GM18861 (cell line): ENCODE data around the gene MRPS25.

ENCODE experiments used
- ATAC-seq: cut with Tn5 transposase; IDR thresholded peaks from one replicate; pipeline ENCODE4 v1.9.1; 2021; ENCODE audit not compliant: unreplicated experiment

The MRPS25 gene

DNA sequence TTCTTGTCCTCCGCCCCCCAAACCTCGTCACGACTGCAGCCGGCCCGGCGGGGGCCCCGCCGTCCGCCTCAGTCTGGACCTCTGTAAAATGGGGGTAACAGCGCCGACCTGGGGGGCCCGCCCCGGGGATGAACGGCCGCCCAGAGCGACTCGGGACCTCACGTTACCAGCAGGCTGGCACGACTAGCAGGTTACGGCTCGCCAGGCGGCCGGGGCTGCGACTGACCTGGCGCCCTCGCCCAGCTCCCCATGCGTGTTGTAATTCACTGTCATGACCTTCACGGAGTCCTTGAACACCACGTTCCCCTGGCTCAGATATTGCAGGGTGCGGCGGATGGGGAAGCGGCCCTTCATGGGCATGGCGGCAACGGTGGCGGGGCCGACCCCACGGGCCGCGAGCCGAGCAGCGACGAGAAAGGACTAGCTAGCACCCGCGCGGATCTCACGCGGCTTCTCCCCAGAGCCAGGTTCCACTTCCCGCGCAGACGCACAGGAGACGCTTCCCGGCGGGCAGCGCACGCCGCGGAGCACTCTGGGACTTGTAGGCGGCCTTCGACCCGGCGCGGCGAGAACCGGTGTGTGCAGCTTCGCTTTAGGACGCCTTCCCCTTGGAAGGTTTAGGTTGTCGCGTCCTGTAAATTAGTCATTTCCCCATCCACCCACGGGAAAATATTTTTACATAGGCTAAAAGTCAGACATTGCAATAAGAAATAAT, at the start of gene MRPS25:
TSS of gene MRPS25 (minus strand) at position 481 of the 715 bp plus-strand sequence. CDS start at position 360, 121 bp downstream.
- peak; percentile 93 for ATAC-seq

- no peak for ATAC-seq
These were observed 48.8 kb upstream of the MRPS25 start for GRCh38 chr3:15113884-15114283.

DNA sequence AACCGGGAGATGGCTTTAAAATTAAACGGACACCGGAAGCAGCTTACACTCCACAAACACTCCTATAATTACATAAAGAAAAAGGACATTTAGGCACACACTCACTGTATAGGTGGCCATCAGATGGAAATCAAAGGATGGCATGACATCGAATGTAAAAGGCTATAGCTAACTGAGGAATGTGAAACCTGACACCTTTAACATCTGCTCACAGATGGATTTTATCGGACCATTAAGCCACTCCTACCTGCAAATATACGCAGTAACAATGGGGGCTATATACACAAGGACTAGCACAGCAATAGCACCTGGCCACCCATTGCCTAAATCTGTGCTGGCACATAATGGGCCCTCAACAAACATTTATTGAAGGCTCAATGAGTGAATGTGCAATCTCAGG, 48.4 kb upstream of the MRPS25 start:
- ATAC-seq, result no peak

- no peak for ATAC-seq
These were observed 46.9 kb upstream of the MRPS25 start for GRCh38 chr3:15112011-15112410.

DNA sequence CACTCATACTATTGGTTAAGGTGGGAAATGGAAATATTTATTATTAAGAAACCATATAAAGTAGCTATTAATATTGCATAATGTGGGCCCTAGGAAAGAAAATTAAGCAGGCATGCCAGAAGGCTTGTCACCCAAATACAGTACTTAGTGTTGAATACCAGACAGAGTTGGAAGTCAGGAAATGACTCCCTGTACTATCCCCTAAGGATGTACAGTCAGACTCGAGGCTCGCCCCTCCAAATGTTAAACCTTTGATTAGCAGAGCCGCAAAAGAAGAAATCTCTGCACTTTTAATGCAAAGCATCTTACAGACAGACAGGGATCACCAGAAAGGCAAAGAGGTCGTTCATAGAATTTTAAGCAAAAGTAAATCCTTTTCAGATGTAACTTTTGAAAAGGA, 45.1 kb upstream of the MRPS25 start:
- no peak for ATAC-seq

- ATAC-seq, result no peak
These were observed 43.8 kb upstream of the MRPS25 start for GRCh38 chr3:15108869-15109268.

GRCh38 chr3:15108082-15108545, 43.0 kb upstream of the MRPS25 start:
- ATAC-seq, result no peak

DNA sequence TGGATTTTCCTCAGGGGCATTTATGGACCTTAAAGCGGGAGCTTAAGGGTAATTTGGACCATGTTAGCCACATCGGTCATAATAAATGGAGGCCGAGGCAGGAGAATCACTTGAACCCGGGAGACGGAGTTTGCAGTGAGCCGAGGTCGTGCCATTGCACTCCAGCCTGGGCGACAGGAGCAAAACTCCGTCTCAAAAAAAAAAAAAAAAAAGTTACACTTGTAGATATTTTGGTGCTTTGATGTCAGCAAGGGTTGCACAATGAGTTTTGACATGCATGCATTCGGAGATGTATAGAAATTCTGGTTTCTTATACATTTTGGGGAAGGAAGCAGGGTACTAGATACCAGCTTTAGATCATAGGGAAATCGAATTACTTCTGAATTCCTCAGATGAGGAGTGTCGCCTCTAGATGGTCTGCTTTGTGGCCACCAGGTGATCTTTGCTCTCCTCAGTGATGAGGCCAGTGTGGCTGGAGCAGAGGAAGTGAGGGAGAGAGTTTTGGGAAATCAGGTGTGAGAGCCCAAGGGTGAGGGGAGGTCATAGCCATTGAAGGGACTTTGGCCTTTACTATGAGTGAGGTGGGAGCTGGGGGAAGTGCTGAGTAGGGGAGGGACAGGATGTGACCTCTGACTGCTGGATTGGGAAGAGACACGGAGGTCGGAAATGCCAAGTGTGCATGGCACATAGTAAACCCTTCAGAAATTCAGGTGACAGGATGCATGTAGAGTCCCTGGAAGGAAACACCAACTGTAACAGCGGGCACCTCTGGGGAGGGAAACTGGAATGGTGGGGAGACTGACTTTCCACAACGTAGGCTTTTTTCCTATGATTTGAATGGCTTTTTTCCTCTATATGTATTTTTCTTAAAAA, 42.2 kb upstream of the MRPS25 start:
- no peak for ATAC-seq

DNA sequence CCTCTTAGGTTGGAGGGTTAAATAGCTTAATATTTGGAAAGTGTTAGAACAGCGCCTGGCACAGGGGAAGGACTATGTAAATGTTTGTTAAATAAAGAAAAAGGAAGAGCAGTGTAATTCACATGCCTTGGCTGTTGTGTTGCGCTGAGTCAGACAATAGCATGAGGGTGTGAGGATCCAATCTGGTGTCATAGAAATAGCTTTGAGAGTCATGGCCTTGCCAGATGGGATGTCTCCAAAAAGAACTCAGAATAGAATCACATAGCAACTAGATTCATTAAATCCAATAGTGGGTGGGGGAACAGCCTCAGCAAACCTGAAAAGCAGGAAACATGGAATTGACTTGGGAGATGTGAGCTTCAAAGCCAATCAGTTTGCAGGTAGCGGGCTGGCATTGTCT, 37.7 kb upstream of the MRPS25 start:
- no peak for ATAC-seq

GRCh38 chr3:15102256-15102655, 37.1 kb upstream of the MRPS25 start:
- no peak for ATAC-seq

DNA sequence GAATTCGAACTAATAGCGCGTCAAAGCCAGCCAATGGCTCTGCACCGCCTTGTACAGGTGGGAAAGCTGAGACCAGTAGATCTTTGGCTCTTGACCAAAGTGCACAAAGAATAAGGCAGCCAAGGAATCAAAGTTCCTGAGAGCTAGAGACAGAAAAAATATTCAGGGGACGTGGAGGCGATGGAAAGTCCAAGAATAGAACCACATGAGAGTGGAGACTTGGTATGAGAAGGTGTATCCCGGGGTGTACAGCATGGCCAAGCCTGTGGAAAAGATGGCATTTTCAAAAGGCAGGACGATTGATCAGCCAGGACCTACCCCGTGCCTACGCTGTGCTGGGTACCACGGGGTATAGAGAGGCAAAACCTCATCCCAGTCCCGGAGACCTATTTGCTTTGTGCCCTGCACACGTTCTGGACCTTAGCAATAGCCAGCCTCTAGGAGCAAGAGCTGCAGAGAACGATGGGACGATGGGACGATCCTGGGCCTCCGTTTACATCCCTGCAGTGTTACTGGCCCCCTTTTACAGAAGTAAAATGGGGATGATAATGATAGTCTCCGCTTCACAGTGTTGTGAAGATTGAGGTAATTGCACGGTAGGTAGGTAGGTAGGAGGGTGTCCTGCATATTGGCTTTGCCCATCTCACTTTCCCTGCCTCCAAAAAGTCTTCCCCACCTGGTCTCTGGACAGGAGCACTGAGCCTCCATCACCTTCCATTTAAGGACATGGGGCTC, 34.4 kb upstream of the MRPS25 start:
- ATAC-seq, result no peak

DNA sequence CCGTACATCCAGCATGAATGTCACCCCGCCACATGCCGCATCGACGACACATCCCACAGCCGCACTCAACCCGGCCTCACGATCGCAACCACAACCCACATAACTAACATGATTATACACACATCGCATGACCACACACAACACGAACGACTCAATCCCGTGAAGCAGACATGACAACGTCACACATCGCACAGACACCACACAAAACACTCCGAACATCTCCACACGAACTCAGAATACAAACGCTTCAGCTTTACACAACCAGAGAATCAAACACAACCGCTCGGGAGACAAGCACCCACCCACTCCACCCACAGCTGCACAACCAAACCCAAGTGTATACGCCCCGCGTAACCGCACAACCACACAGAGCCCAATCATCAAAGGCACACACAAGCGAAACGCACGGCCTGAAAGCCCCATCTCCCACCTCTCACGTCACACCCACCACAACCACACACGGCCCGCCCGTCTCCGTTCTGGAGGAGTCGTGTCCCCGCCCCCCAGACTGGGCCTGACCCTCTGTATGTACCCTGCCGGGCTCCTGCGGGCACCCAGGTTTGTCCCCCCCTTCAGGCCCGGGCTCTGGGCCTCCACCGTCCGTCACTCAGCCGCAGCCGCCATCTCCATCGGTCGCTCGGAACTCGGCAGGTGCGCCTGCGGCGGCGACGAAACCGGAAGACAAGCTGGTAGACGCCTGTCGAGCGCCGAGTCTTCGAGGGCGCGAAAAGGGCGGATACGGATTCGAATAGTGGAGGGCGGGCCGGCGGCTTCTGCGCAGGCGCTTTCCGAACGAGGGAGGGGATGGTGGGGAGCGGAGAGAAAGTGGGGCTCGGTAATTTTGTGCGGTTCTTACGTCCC, 33.6 kb upstream of the MRPS25 start, which contains the start of gene RBSN:
TSS of gene RBSN (minus strand) at position 646 of the 861 bp plus-strand sequence. CDS start 3,028 bp downstream, outside the sequence.
- peak; percentile 85 for ATAC-seq

- ATAC-seq, result no peak
These were observed 32.8 kb upstream of the MRPS25 start for GRCh38 chr3:15097891-15098290.

DNA sequence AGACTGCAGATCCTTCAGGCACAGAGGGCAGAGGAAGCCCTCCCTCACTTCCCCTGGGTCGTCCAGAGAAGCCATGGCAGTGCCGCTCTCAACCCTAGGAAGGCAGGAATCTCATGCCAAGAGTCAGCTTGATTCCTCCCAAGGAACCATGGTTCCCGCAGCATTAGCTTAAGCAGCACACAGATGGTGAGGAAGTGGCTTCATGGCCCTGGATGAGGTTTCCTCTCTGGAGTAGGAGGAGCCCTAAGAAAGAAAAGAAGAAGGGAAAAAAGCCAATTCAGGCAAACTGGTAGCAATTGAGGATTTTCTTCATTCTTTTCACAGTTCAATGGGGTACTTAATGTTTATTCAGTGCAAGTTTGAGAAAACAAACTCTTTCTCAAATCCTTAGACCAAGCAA, 30.9 kb upstream of the MRPS25 start:
- no peak for ATAC-seq

- ATAC-seq, result no peak
These were observed 29.2 kb upstream of the MRPS25 start for GRCh38 chr3:15094187-15094875.

GRCh38 chr3:15092686-15093085, 27.6 kb upstream of the MRPS25 start:
- no peak for ATAC-seq

- no peak for ATAC-seq
These were observed 26.5 kb upstream of the MRPS25 start for GRCh38 chr3:15091575-15091974.

- no peak for ATAC-seq
These were observed 24.1 kb upstream of the MRPS25 start for GRCh38 chr3:15089201-15089600.

- ATAC-seq, result no peak
These were observed 21.6 kb upstream of the MRPS25 start for GRCh38 chr3:15086699-15087098.

DNA sequence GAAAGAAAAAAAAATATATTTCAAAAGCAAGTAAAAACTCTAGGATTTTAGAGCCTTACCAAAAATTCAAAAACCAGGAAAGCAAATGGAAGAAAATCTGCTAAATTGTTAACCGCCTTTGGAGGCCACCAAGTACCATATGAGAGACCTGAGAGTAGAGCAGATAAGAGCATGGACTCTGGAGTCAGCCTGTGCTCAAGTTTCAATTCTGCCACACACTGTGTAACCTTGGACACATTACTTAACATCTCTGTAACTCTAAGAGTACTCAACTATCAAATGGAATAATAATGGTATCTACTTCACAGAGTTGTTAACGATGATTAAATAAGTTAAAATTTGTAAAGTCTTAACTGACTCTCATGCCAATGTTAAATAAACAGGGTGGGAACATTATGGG, 21.1 kb upstream of the MRPS25 start:
- no peak for ATAC-seq
